Mesothelial cell of epicardium (in vitro differentiated cells): ENCODE results near the gene YARS1. TPM values are rescaled to one million over a fixed set of nuclear protein-coding genes. Genes with fewer than 3 reads are reported as not detected.

Experiments used
- DNase-seq, 2 experiments: peaks; one replicate each; pipeline ENCODE4 v3.0.0; 2021; ENCODE audit warnings: low spot score in 2 of 2; ENCODE audit not compliant: unreplicated experiment in 2 of 2
- H3K27ac Mint-ChIP-seq: 2 replicates; pipeline ENCODE4 v1.8.0; 2021; ENCODE audit warnings: mixed read lengths
- H3K27me3 Mint-ChIP-seq: 2 replicates; pipeline ENCODE4 v1.8.0; 2021; ENCODE audit warnings: low read depth, mixed read lengths
- H3K36me3 Mint-ChIP-seq: 2 replicates; pipeline ENCODE4 v1.8.0; 2021; ENCODE audit warnings: mixed read lengths
- H3K4me1 Mint-ChIP-seq: 2 replicates; pipeline ENCODE4 v1.8.0; 2021; ENCODE audit warnings: mixed read lengths
- H3K4me3 Mint-ChIP-seq: 2 replicates; pipeline ENCODE4 v1.8.0; 2021; ENCODE audit warnings: mild to moderate bottlenecking, moderate library complexity, mixed read lengths
- H3K9me3 Mint-ChIP-seq: 2 replicates; pipeline ENCODE4 v1.8.0; 2021; ENCODE audit warnings: mixed read lengths
- CTCF ChIP-seq: fragments of 200-600 bp; sonication (generic); IDR thresholded peaks from one replicate; pipeline ENCODE4 v1.5.0; 2021; ENCODE audit warnings: antibody characterized with exemption; ENCODE audit not compliant: unreplicated experiment
- total RNA-seq: library from RNA; stranded (reverse); gene quantifications from 3 replicates; pipeline ENCODE4 v1.2.1, GENCODE V29; 2021

YARS1 gene
- total RNA-seq, 1 donor from 2014 or later: 101 TPM

GRCh38 chr1:32769524-32770220 lies 47.5 kb downstream of the YARS1 start:
- peak overlapping the region; percentile 64 for H3K27ac Mint-ChIP-seq
- no peak overlapping the region for H3K4me3 Mint-ChIP-seq
- no peak for TF ChIP-seq CTCF
- no peaks in the 10 kb centered on the region for H3K27me3 Mint-ChIP-seq
- no peaks in the 10 kb centered on the region for H3K9me3 Mint-ChIP-seq
- H3K4me1 Mint-ChIP-seq: peaks cover 58% of the 10 kb centered on the region
- peaks cover 15% of the 10 kb centered on the region for H3K36me3 Mint-ChIP-seq
- no peak for DNase-seq

- no peak for DNase-seq
- Mint-ChIP-seq H3K4me1 (peaks cover 68% of the 10 kb centered on the region), H3K27me3 (no peaks in the 10 kb centered on the region), H3K27ac (peak overlapping the region; percentile 77), H3K36me3 (peaks cover 16% of the 10 kb centered on the region), H3K4me3 (no peak overlapping the region), H3K9me3 (no peaks in the 10 kb centered on the region)
- no peak for TF ChIP-seq CTCF
These were observed 48.9 kb downstream of the YARS1 start for GRCh38 chr1:32768110-32768850.

GRCh38 chr1:32767641-32768040 lies 49.5 kb downstream of the YARS1 start:
- no peaks in the 10 kb centered on the region for H3K9me3 Mint-ChIP-seq
- peaks cover 67% of the 10 kb centered on the region for H3K4me1 Mint-ChIP-seq
- peak overlapping the region; percentile 77 for H3K27ac Mint-ChIP-seq
- peaks cover 16% of the 10 kb centered on the region for H3K36me3 Mint-ChIP-seq
- TF ChIP-seq CTCF: no peak
- H3K27me3 Mint-ChIP-seq: no peaks in the 10 kb centered on the region
- DNase-seq: no peak
- peak overlapping the region; percentile 55 for H3K4me3 Mint-ChIP-seq

GRCh38 chr1:32767156-32767555 lies 50.0 kb downstream of the YARS1 start:
- H3K4me3 Mint-ChIP-seq: peak overlapping the region; percentile 55
- DNase-seq: no peak
- H3K27me3 Mint-ChIP-seq: no peaks in the 10 kb centered on the region
- H3K4me1 Mint-ChIP-seq: peaks cover 64% of the 10 kb centered on the region
- H3K9me3 Mint-ChIP-seq: no peaks in the 10 kb centered on the region
- H3K27ac Mint-ChIP-seq: peak overlapping the region; percentile 77
- H3K36me3 Mint-ChIP-seq: peaks cover 16% of the 10 kb centered on the region
- TF ChIP-seq CTCF: no peak

GRCh38 chr1:32766328-32766972 lies 50.7 kb downstream of the YARS1 start:
- TF ChIP-seq CTCF: no peak
- no peaks in the 10 kb centered on the region for H3K27me3 Mint-ChIP-seq
- peaks cover 17% of the 10 kb centered on the region for H3K36me3 Mint-ChIP-seq
- no peak for DNase-seq
- H3K4me1 Mint-ChIP-seq: peaks cover 71% of the 10 kb centered on the region
- H3K4me3 Mint-ChIP-seq: peak overlapping the region; percentile 55
- no peaks in the 10 kb centered on the region for H3K9me3 Mint-ChIP-seq
- peak overlapping the region; percentile 77 for H3K27ac Mint-ChIP-seq
